Brain microvascular endothelial cell (primary cell): ENCODE measurements around the gene SPIRE1.

Source experiments
- DNase-seq: peaks from one replicate; pipeline ENCODE4 v3.0.0-alpha.2; 2020
- H3K27ac ChIP-seq: fragments of 250-450 bp; sonication (Bioruptor Pico); 2 replicates; pipeline ENCODE4 v1.5.1; 2020; ENCODE audit warnings: mild to moderate bottlenecking, moderate library complexity
- H3K27me3 ChIP-seq: fragments of 250-450 bp; sonication (Bioruptor Pico); replicated peaks from 2 replicates; pipeline ENCODE4 v1.5.1; 2020; ENCODE audit warnings: mild to moderate bottlenecking
- H3K36me3 ChIP-seq: fragments of 250-450 bp; sonication (Bioruptor Pico); replicated peaks from 2 replicates; pipeline ENCODE4 v1.5.1; 2020; ENCODE audit warnings: mild to moderate bottlenecking
- H3K4me3 ChIP-seq: 2 replicates; pipeline ENCODE4 v1.5.1; 2011; ENCODE audit warnings: low read depth, mild to moderate bottlenecking, control low read depth, low read length, moderate library complexity
- in situ Hi-C: cut with HindIII; loops from 2 replicates; pipeline ENCODE4 v1.10.0; 2017; ENCODE audit warnings: low sequenced_read_pairs, low pct_ligation_motif_present
- TF ChIP-seq, protein P1 (sequence below): IDR thresholded peaks from 2 replicates; pipeline ENCODE4 v1.5.1; 2011; ENCODE audit warnings: low read depth, mild to moderate bottlenecking, moderate library complexity, low read length, control low read depth, inconsistent platforms; ENCODE audit errors: missing control alignments

The SPIRE1 gene

GRCh38 chr18:12615748-12616147 is 42.2 kb downstream of the SPIRE1 start:
- H3K4me3 ChIP-seq, result no peak overlapping the region
- no peaks in the 10 kb centered on the region for H3K36me3 ChIP-seq
- H3K27me3 ChIP-seq, result no peaks in the 10 kb centered on the region
- TF ChIP-seq, protein P1, sequence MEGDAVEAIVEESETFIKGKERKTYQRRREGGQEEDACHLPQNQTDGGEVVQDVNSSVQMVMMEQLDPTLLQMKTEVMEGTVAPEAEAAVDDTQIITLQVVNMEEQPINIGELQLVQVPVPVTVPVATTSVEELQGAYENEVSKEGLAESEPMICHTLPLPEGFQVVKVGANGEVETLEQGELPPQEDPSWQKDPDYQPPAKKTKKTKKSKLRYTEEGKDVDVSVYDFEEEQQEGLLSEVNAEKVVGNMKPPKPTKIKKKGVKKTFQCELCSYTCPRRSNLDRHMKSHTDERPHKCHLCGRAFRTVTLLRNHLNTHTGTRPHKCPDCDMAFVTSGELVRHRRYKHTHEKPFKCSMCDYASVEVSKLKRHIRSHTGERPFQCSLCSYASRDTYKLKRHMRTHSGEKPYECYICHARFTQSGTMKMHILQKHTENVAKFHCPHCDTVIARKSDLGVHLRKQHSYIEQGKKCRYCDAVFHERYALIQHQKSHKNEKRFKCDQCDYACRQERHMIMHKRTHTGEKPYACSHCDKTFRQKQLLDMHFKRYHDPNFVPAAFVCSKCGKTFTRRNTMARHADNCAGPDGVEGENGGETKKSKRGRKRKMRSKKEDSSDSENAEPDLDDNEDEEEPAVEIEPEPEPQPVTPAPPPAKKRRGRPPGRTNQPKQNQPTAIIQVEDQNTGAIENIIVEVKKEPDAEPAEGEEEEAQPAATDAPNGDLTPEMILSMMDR, result no peak
- no peak for DNase-seq
- H3K27ac ChIP-seq, result no peak overlapping the region
- in situ Hi-C loops, result no loop called here

DNA sequence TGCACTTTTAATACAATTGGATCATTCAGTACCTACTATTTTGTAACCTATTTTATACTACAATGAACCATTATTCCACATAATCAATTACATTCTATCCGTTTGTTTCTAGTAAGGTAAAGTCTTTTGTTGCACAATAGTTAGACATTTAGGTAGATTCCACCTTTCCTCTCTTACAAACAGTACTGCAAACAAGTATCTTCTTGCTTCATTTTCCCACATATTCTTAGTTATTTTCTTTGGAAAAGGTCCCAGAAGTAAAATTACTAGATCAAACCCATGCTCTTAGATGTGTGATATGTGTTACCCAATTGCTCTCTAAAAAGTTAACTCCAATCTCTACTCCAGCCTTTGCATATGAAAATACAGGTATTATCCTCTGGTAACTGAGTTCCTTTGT is 49.6 kb downstream of the SPIRE1 start:
- Histone ChIP-seq H3K4me3 (no peak overlapping the region), H3K36me3 (no peaks in the 10 kb centered on the region), H3K27ac (no peak overlapping the region), H3K27me3 (no peaks in the 10 kb centered on the region)
- TF ChIP-seq, protein P1, result no peak
- no peak for DNase-seq
- in situ Hi-C loops, result no loop called here

DNA sequence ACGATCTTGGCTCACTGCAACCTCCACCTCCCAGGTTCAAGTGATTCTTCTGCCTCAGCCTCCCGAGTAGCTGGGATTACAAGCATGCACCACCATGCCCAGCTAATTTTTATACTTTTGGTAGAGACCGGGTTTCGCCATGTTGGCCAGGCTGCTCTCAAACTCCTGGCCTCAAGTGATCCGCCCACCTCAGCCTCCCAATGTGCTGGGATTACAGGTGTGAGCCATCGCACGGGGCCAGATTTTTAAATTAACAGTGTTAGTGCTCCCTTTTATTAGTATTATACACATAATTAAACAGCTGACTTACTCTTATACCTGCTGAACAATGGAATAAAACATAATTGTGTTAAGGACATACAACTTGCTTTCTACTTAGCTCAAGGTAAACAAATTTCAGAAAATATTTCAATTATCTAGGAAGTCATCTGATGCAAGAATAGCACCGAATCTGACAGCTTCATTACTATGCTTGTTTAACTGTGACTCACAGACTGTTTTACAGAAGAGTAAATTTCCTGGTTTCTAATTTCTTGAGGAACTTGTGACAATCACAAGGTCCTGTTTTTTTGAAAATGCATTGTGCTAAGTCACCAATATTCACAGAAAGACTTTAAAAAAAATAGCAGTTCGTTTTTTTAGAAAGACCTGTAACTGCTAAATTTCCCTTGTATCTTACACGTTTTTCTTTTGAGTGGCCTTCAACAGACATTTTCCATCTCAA is 51.2 kb downstream of the SPIRE1 start:
- in situ Hi-C loops, result no loop called here
- H3K36me3 ChIP-seq, result no peaks in the 10 kb centered on the region
- DNase-seq, result no peak
- no peaks in the 10 kb centered on the region for H3K27me3 ChIP-seq
- no peak overlapping the region for H3K4me3 ChIP-seq
- TF ChIP-seq, protein P1, result no peak
- peak overlapping the region; percentile 94 for H3K27ac ChIP-seq

DNA sequence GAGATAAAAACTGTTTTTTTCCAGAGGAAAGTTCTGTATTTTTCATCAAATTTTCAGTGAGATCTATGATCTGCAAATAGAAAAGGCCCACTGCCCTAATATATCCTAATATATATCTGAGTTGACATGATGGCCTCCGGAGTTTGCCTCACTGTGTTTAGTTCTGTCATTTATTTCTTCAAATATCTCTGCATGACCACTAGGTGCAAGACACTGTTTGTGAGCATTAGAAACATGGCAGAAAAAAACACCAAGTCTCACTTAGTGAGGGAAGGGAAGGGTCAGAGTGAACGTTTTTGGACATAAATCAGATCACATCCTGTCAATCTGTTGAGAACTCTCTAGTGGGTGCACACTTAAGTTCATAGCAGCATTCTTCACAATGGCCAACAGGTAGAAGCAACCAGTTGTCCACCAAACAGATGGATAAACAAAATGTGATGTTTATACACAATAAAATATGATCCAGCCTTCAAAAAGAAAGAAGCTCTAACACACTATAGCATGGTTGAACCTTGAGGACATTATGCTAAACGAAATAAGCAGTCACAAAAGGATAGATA is 53.4 kb downstream of the SPIRE1 start:
- H3K27me3 ChIP-seq, result no peaks in the 10 kb centered on the region
- H3K36me3 ChIP-seq, result no peaks in the 10 kb centered on the region
- no peak overlapping the region for H3K27ac ChIP-seq
- no peak for DNase-seq
- in situ Hi-C loops, result no loop called here
- H3K4me3 ChIP-seq, result no peak overlapping the region
- TF ChIP-seq, protein P1, result peak; percentile 37

DNA sequence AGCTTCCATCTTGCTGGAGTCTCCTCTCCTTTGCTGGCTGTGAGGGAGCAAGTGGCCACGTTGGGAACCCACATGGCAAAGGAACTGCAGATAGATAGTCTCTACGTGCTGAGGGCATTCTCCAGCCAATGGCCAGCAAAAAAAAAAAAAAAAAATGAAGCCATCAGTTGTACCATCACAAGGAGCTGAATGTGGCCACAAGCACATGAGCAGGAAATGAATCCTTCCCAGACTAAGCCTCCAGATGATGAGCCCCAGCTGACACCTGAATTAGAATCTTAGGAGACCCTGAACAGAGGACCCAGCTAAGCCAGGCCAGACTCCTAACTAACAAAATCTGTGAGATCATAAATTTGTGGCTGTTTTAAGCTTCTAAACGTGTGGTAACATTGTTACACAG is 57.9 kb downstream of the SPIRE1 start:
- in situ Hi-C loops, result no loop called here
- H3K36me3 ChIP-seq, result no peaks in the 10 kb centered on the region
- H3K27me3 ChIP-seq, result no peaks in the 10 kb centered on the region
- no peak overlapping the region for H3K27ac ChIP-seq
- DNase-seq, result no peak
- TF ChIP-seq, protein P1, result no peak
- H3K4me3 ChIP-seq, result no peak overlapping the region
